Measurements from ENCODE around the gene HSDL1.
"Not testable (repeated sequence)": the region's sequence is repeated elsewhere in the genome, so short reads cannot be mapped to it uniquely, and the experiment has no call there.

The HSDL1 gene

GRCh38 chr16:84121007-84121406, 24.0 kb downstream of the HSDL1 start:
- H2AFZ ChIP-seq (ENCODE audit: low read depth, low read length) = no peak overlapping the region
- H3K36me3 ChIP-seq (ENCODE audit: insufficient read depth, low read length) = peaks cover 51% of the 10 kb centered on the region
- H3K9ac ChIP-seq (ENCODE audit: low read depth, low read length) = no peak overlapping the region
- no peak overlapping the region for H3K4me3 ChIP-seq (ENCODE audit: low read depth in 1 of 2, low read length in 2 of 2)
- H4K20me1 ChIP-seq (ENCODE audit: insufficient read depth, low read length) = no peaks in the 10 kb centered on the region
- no peak overlapping the region for H3K4me2 ChIP-seq (ENCODE audit: insufficient read depth, low read length)
- DNase-seq (no peak), ATAC-seq (ENCODE audit: insufficient read depth, low read depth) (no peak)
- no peaks in the 10 kb centered on the region for H3K27me3 ChIP-seq (ENCODE audit: insufficient read depth, low read length, poor library complexity)
- TF ChIP-seq CTCF (IDR thresholded peaks at IDR 0.05; ENCODE audit: borderline replicate concordance, extremely low read depth, low read length, poor library complexity, severe bottlenecking) (no peak), EZH2 (IDR thresholded peaks at IDR 0.05; ENCODE audit: borderline replicate concordance, low read depth, low read length, severe bottlenecking) (no peak)
- peaks cover 17% of the 10 kb centered on the region for H3K4me1 ChIP-seq (ENCODE audit: insufficient read depth, low read length)
- H3K27ac ChIP-seq (ENCODE audit: low read length) = no peak overlapping the region
- H3K79me2 ChIP-seq (ENCODE audit: insufficient read depth, low read length) = peaks cover 20% of the 10 kb centered on the region
- H3K9me3 ChIP-seq (ENCODE audit: insufficient read depth, low read length, severe bottlenecking) = no peaks in the 10 kb centered on the region

- Histone ChIP-seq H3K9me3 (ENCODE audit: insufficient read depth, low read length, severe bottlenecking) (no peaks in the 10 kb centered on the region), H3K79me2 (ENCODE audit: insufficient read depth, low read length) (peaks cover 27% of the 10 kb centered on the region), H3K27ac (ENCODE audit: low read length) (no peak overlapping the region), H2AFZ (ENCODE audit: low read depth, low read length) (no peak overlapping the region), H3K9ac (ENCODE audit: low read depth, low read length) (no peak overlapping the region), H4K20me1 (ENCODE audit: insufficient read depth, low read length) (peaks cover 7% of the 10 kb centered on the region), H3K4me2 (ENCODE audit: insufficient read depth, low read length) (no peak overlapping the region), H3K36me3 (ENCODE audit: insufficient read depth, low read length) (peaks cover 43% of the 10 kb centered on the region), H3K4me3 (ENCODE audit: low read depth in 1 of 2, low read length in 2 of 2) (no peak overlapping the region), H3K4me1 (ENCODE audit: insufficient read depth, low read length) (peaks cover 25% of the 10 kb centered on the region), H3K27me3 (ENCODE audit: insufficient read depth, low read length, poor library complexity) (no peaks in the 10 kb centered on the region)
- TF ChIP-seq EZH2 (IDR thresholded peaks at IDR 0.05; ENCODE audit: borderline replicate concordance, low read depth, low read length, severe bottlenecking) (no peak), CTCF (IDR thresholded peaks at IDR 0.05; ENCODE audit: borderline replicate concordance, extremely low read depth, low read length, poor library complexity, severe bottlenecking) (no peak)
- DNase-seq = no peak
- no peak for ATAC-seq (ENCODE audit: insufficient read depth, low read depth)
Measured at GRCh38 chr16:84120023-84120422, 25.0 kb downstream of the HSDL1 start.

DNA sequence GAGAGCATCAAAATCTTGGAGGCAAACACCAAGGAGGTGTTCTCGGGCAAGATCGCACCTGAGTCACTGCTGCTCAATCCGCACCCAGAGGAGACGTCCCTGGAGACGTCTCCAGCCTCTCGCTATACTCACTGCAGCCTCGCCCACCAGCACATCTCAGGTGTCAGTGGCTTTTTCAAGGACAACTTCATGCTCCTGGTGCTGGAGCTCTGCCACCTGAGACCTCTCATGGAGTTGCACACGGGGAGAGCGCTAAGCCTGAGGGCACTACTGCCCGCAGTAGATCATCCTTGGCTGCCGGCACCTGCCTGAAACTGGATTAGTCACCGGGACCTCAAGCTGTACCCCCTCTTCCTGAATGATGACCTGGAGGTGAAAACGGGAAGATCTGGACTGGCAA, 25.6 kb downstream of the HSDL1 start:
- ATAC-seq (ENCODE audit: insufficient read depth, low read depth) = no peak

GRCh38 chr16:84118315-84118714, 26.7 kb downstream of the HSDL1 start:
- not testable (repeated sequence) for DNase-seq; H3K27me3 ChIP-seq (ENCODE audit: insufficient read depth, low read length, poor library complexity); H3K4me3 ChIP-seq (ENCODE audit: low read depth in 1 of 2, low read length in 2 of 2); ATAC-seq (ENCODE audit: insufficient read depth, low read depth); H3K9me3 ChIP-seq (ENCODE audit: insufficient read depth, low read length, severe bottlenecking); H2AFZ ChIP-seq (ENCODE audit: low read depth, low read length); H3K9ac ChIP-seq (ENCODE audit: low read depth, low read length)
- Histone ChIP-seq H3K36me3 (ENCODE audit: insufficient read depth, low read length) (peaks cover 30% of the 10 kb centered on the region), H3K4me2 (ENCODE audit: insufficient read depth, low read length) (peak overlapping the region; percentile 73; the same call in 1 of the 2 replicates), H3K4me1 (ENCODE audit: insufficient read depth, low read length) (peaks cover 36% of the 10 kb centered on the region), H3K79me2 (ENCODE audit: insufficient read depth, low read length) (peaks cover 44% of the 10 kb centered on the region), H3K27ac (ENCODE audit: low read length) (peak overlapping the region; percentile 7; the same call in 1 of the 2 replicates), H4K20me1 (ENCODE audit: insufficient read depth, low read length) (peaks cover 15% of the 10 kb centered on the region)

More for the DNA sequence above, 25.6 kb downstream of the HSDL1 start:
- Histone ChIP-seq H2AFZ (ENCODE audit: low read depth, low read length) (no peak overlapping the region), H3K9ac (ENCODE audit: low read depth, low read length) (no peak overlapping the region), H3K9me3 (ENCODE audit: insufficient read depth, low read length, severe bottlenecking) (no peaks in the 10 kb centered on the region), H3K36me3 (ENCODE audit: insufficient read depth, low read length) (peaks cover 37% of the 10 kb centered on the region), H3K4me2 (ENCODE audit: insufficient read depth, low read length) (no peak overlapping the region), H3K4me1 (ENCODE audit: insufficient read depth, low read length) (peaks cover 32% of the 10 kb centered on the region), H4K20me1 (ENCODE audit: insufficient read depth, low read length) (peaks cover 10% of the 10 kb centered on the region), H3K27ac (ENCODE audit: low read length) (no peak overlapping the region), H3K79me2 (ENCODE audit: insufficient read depth, low read length) (peaks cover 34% of the 10 kb centered on the region), H3K27me3 (ENCODE audit: insufficient read depth, low read length, poor library complexity) (no peaks in the 10 kb centered on the region), H3K4me3 (ENCODE audit: low read depth in 1 of 2, low read length in 2 of 2) (no peak overlapping the region)
- TF ChIP-seq EZH2 (IDR thresholded peaks at IDR 0.05; ENCODE audit: borderline replicate concordance, low read depth, low read length, severe bottlenecking) = no peak
- TF ChIP-seq CTCF (IDR thresholded peaks at IDR 0.05; ENCODE audit: borderline replicate concordance, extremely low read depth, low read length, poor library complexity, severe bottlenecking) = no peak
- no peak for DNase-seq
